GM10847 (cell line): ENCODE data around the gene CCDC185.

Experiments used
- POLR2A ChIP-seq: IDR thresholded peaks from 2 replicates; pipeline ENCODE4 v1.6.1; 2011; ENCODE audit not compliant: insufficient read length; ENCODE audit errors: extremely low read depth

CCDC185 gene

GRCh38 chr1:223417903-223418663 lies 24.9 kb downstream of the CCDC185 start:
- TF ChIP-seq POLR2A, result no peak

GRCh38 chr1:223419115-223419514 lies 25.9 kb downstream of the CCDC185 start:
- no peak for TF ChIP-seq POLR2A

- no peak for TF ChIP-seq POLR2A
Measured at GRCh38 chr1:223419561-223419960, 26.3 kb downstream of the CCDC185 start.

DNA sequence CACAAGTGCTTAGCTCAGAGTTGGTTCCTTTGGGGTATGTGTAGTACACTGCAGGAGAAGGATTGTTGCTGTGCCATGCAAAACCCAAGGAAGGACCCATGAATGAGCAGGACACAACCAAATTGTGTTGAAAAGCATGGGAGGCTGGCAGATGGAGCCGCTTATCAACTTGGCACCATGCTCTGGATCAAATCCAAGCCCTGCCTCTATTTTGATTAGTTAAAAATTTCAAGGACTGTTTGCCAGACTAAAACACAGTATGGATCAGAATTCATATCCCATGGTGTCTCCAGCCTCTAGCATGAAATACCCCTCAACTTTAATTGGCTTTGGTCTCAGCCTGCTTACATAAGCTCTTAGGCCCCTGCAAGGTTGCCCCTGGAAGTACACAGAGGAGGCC lies 27.8 kb downstream of the CCDC185 start:
- TF ChIP-seq POLR2A, result no peak

- no peak for TF ChIP-seq POLR2A
Measured at GRCh38 chr1:223421676-223422075, 28.5 kb downstream of the CCDC185 start.

DNA sequence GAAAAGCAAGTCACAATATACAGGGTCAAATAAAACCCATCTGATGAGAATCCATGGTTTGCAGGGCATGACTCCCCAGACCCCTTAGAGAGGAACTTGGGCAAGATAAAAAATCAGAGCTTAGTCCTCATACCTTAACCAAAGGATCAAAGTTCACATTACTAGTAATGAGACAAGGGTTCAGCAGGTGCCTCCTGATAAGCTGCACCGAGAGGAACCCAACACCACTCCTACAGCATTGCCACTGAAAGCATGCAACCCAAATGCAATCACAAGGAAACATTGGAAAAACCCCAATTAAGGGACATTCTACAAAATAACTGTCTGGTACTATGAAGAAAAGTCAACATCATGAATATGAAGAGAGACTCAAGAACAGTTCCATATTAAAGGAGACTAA lies 29.7 kb downstream of the CCDC185 start:
- TF ChIP-seq POLR2A, result no peak

- TF ChIP-seq POLR2A, result no peak
Measured at GRCh38 chr1:223423641-223424233, 30.5 kb downstream of the CCDC185 start.

DNA sequence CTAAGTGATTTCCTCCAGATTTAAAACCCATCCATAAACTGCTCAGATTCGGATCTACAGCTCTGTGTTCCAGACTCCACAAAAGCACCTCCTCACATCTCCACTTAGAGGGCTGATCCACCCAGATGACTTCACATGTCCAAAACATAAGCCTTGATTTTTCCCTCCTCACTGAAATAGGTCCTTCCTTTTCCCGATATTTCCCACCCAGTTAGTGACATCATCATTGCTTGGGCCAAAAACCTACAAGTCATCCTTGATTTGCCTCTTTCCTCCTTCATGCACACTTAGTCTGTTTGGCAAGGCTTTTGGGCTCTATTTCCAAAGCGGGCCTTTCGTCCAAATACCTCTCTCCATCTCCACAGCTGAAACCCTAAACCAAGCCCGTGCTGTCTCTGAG lies 32.3 kb downstream of the CCDC185 start:
- no peak for TF ChIP-seq POLR2A

- TF ChIP-seq POLR2A, result no peak
Measured at GRCh38 chr1:223426936-223427335, 33.7 kb downstream of the CCDC185 start.

DNA sequence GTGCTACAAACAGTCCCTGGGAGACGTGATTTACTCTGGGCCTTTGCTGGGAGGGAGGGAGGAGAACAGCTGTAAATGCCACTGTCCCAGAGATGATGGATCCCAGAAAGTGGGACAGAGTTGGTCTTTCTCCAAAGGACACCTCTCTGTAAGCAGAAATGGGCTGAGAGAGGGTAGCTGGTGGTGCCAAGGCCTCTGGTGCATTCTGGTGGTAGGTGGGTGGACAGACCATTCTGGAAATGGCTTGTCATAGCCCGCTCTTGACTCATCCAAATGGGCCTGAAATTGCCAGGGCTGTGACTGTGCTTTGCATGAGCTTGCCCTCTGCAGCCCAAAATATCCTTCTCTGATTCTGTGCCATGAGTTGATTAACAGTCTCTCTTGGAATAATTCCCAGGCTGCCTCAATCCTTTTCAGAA lies 36.1 kb downstream of the CCDC185 start:
- TF ChIP-seq POLR2A, result no peak

DNA sequence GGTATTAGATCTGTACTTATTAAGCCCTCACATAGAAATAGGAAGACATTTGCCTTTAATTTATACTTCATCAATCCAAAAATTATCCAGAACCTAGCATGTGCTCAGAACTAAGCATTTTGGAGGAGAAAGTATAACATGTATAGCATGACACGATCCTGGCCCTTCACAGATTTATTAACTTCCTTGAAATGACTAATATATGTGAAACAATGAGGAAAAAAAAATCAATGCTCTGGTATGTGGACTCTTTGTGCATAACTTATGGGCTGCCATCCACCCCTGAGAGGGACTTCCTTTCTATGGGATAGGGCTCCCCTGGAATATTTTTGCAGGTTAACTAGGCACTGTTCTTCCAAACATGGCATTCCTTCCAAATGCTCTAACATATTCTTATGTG lies 36.6 kb downstream of the CCDC185 start:
- TF ChIP-seq POLR2A, result no peak

- no peak for TF ChIP-seq POLR2A
Measured at GRCh38 chr1:223430236-223430635, 37.0 kb downstream of the CCDC185 start.

- TF ChIP-seq POLR2A, result no peak
Measured at GRCh38 chr1:223437151-223437550, 43.9 kb downstream of the CCDC185 start.

DNA sequence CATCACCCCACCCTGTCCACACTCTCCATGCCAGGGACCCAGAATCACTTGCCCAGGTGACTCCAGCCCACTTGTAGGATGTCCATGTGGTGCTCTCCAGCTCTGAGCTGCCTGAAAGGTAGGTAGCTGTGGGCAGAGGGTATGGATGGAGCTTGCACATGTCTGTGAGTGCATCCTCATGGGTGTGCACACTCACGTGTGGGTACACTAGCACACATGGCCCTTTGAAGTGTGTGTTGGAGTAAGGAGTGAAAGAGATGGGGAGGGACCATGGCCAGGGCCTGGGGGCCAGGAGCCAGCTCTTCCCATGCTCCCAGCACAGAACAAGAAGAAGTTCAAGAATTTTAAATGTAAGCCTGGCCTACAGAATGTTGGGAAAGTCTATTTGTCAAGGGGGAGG lies 50.2 kb downstream of the CCDC185 start:
- no peak for TF ChIP-seq POLR2A

- no peak for TF ChIP-seq POLR2A
Measured at GRCh38 chr1:223444411-223444810, 51.2 kb downstream of the CCDC185 start.
